Keratinocyte (primary cell): ENCODE measurements around the gene TRIM10.

Experiments
- EZH2 ChIP-seq: IDR thresholded peaks from one replicate; pipeline ENCODE4 v1.6.1; 2012; ENCODE audit warnings: inconsistent platforms, mild to moderate bottlenecking, low read length, moderate library complexity
- TF ChIP-seq, protein P1 (sequence below), 3 experiments: IDR thresholded peaks in 1 of 3; conservative IDR thresholded peaks in 1 of 3; optimal IDR thresholded peaks in 1 of 3; 2 replicates in 2 of 3; 3 replicates in 1 of 3; pipeline versions ENCODE3 to v1.5.1; 2011; ENCODE audit warnings: low read length in 3 of 3, mild to moderate bottlenecking in 3 of 3, moderate library complexity in 2 of 3, control low read depth in 1 of 3, inconsistent platforms in 1 of 3; ENCODE audit not compliant: insufficient read depth in 2 of 3; ENCODE audit errors: extremely low read depth in 1 of 3

DNA sequence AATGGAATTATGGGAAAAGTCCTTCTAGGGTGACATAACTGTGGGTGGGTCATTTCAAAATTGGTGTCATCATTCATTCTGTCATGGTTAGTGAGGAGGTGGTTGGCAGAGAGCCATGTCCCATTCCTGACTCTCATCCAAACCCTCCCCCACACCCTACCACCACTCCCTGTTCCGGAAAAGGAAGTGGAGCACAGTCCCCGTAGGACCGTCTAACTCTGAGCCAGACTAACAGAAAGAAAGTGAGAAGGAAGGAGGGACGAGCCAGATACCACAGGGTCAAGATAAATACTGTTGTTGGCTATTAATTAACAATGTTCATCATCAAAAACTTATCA, 4.8 kb downstream of the TRIM10 start:
- TF ChIP-seq, protein P1, sequence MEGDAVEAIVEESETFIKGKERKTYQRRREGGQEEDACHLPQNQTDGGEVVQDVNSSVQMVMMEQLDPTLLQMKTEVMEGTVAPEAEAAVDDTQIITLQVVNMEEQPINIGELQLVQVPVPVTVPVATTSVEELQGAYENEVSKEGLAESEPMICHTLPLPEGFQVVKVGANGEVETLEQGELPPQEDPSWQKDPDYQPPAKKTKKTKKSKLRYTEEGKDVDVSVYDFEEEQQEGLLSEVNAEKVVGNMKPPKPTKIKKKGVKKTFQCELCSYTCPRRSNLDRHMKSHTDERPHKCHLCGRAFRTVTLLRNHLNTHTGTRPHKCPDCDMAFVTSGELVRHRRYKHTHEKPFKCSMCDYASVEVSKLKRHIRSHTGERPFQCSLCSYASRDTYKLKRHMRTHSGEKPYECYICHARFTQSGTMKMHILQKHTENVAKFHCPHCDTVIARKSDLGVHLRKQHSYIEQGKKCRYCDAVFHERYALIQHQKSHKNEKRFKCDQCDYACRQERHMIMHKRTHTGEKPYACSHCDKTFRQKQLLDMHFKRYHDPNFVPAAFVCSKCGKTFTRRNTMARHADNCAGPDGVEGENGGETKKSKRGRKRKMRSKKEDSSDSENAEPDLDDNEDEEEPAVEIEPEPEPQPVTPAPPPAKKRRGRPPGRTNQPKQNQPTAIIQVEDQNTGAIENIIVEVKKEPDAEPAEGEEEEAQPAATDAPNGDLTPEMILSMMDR (optimal IDR thresholded peaks at IDR 0.05 in 1 of 3, IDR thresholded peaks at IDR 0.05 in 1 of 3, conservative IDR thresholded peaks at IDR 0.05 in 1 of 3; ENCODE audit: extremely low read depth in 1 of 3, insufficient read depth in 2 of 3, low read length in 3 of 3): no peak
- TF ChIP-seq EZH2: no peak
